MM.1S (cell line): ENCODE data around the gene GPS1.

ENCODE experiments used
- CTCF ChIP-seq: fragments of 300-600 bp; sonication (generic); IDR thresholded peaks from 2 replicates; pipeline ENCODE4 v1.5.1; 2016; ENCODE audit warnings: antibody characterized with exemption, low read length, mixed read lengths
- EZH2phosphoT487 ChIP-seq: fragments of 300-600 bp; sonication (generic); IDR thresholded peaks from 2 replicates; pipeline ENCODE4 v1.6.1; 2018; ENCODE audit warnings: antibody characterized with exemption, low read length

DNA sequence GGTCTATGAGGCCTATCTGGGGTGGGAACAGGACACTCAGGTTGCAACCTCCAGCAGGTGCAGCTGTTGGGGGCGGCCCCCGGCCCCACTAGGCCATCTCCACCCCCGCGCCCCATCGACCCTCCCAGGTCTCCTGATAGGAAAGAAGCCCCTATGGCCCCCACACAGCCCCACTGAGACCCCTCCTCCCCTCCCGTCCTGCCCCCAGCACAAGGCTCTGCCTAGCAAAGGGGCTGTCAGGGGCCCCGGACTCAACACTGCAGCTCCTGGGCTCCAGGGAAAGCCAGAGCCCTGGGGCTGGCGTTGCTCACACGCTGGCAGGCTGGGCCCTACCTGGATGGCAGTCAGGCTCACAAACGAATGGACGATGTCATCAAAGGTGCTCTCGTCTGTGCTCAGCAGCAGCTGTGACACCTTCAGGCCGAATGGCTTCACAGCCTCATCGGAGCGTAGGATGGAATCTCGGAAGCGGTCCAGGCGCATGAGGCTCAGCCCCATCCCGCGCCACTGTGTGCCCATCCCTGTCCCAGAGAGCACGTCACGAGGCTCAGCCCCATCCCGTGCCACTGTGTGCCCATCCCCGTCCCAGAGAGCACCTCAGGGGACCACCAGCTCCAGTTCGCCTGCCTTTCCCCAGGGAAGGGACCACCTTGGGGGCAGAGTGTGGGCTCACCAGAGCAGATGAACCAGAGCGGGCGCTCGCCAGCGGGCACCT is 39.0 kb downstream of the GPS1 start:
- no peak for TF ChIP-seq CTCF
- no peak for TF ChIP-seq EZH2phosphoT487
